GM19035 (cell line): ENCODE results near the gene RNU6-7.

Experiments used
- ATAC-seq: cut with Tn5 transposase; IDR thresholded peaks from one replicate; pipeline ENCODE4 v1.9.1; 2021; ENCODE audit not compliant: unreplicated experiment

RNU6-7 gene

GRCh38 chr14:32201816-32202490, at the start of gene RNU6-7:
TSS of gene RNU6-7 (plus strand) at chr14:32202045.
- no peak for ATAC-seq

- ATAC-seq, result no peak
Observed at GRCh38 chr14:32166029-32166428, 35.8 kb upstream of the RNU6-7 start.

- no peak for ATAC-seq
Observed at GRCh38 chr14:32166924-32167323, 34.9 kb upstream of the RNU6-7 start.

GRCh38 chr14:32167907-32168306, 33.9 kb upstream of the RNU6-7 start:
- no peak for ATAC-seq

- no peak for ATAC-seq
Observed at GRCh38 chr14:32169191-32169590, 32.7 kb upstream of the RNU6-7 start.

GRCh38 chr14:32171469-32171868, 30.4 kb upstream of the RNU6-7 start:
- no peak for ATAC-seq

GRCh38 chr14:32183151-32184058, 18.4 kb upstream of the RNU6-7 start:
- no peak for ATAC-seq

GRCh38 chr14:32185097-32185496, 16.7 kb upstream of the RNU6-7 start:
- ATAC-seq, result no peak

GRCh38 chr14:32186248-32186647, 15.6 kb upstream of the RNU6-7 start:
- ATAC-seq, result no peak

GRCh38 chr14:32189811-32190210, 12.0 kb upstream of the RNU6-7 start:
- no peak for ATAC-seq

- ATAC-seq, result no peak
Observed at GRCh38 chr14:32190673-32191072, 11.2 kb upstream of the RNU6-7 start.

- ATAC-seq, result no peak
Observed at GRCh38 chr14:32192712-32193373, 9.0 kb upstream of the RNU6-7 start.

GRCh38 chr14:32193532-32193931, 8.3 kb upstream of the RNU6-7 start:
- ATAC-seq, result no peak

- no peak for ATAC-seq
Observed at GRCh38 chr14:32195636-32196035, 6.2 kb upstream of the RNU6-7 start.

- ATAC-seq, result no peak
Observed at GRCh38 chr14:32197919-32198318, 3.9 kb upstream of the RNU6-7 start.

GRCh38 chr14:32200368-32201192, 1.3 kb upstream of the RNU6-7 start:
- no peak for ATAC-seq

- peak; percentile 65 for ATAC-seq
Observed at GRCh38 chr14:32201193-32201815, 541 bp upstream of the RNU6-7 start.

GRCh38 chr14:32202491-32202997, 699 bp downstream of the RNU6-7 start:
- ATAC-seq, result no peak

GRCh38 chr14:32202998-32203882, 1.4 kb downstream of the RNU6-7 start, which contains the start of gene RNU6-8:
TSS of gene RNU6-8 (minus strand) at chr14:32203269.
- peak; percentile 75 for ATAC-seq
